Spleen (tissue), 7 donors: ENCODE data around the gene PDE4DIP.
"Not testable (repeated sequence)": the region's sequence is repeated elsewhere in the genome, so short reads cannot be mapped to it uniquely, and the experiment has no call there.

Source experiments
- CTCF ChIP-seq, 11 experiments: fragments of 200-600 bp in 7 of 11; fragments of 450-650 bp in 4 of 11; sonication (generic) in 4 of 11; IDR thresholded peaks in 8 of 11; conservative IDR thresholded peaks in 3 of 11; 1 replicate in 7 of 11; 2 replicates in 4 of 11; pipeline versions ENCODE4 v1.4.0 to v1.8.0; 2016 to 2021; ENCODE audit warnings: antibody characterized with exemption in 11 of 11, inconsistent platforms in 4 of 11, mild to moderate bottlenecking in 1 of 11
- POLR2AphosphoS5 ChIP-seq, 3 donors: sonication (generic); formaldehyde crosslinking; IDR thresholded peaks; one replicate each; pipeline ENCODE4 v1.5.1; 2017; ENCODE audit warnings: antibody characterized with exemption in 3 of 3
- donor health status: DM: no; HTN: no; CAD: no; lungs with moderate emphysema.
- donor health status: DM: no; HTN: no; CAD: no.
- donor health status: DM: no; HTN: no; CAD: no.

GRCh38 chr1:148845068-148845467 is 840 bp downstream of the PDE4DIP start:
- not testable (repeated sequence) for TF ChIP-seq POLR2AphosphoS5 (IDR thresholded peaks at IDR 0.05); CTCF (IDR thresholded peaks at IDR 0.05 in 8 of 11, conservative IDR thresholded peaks at IDR 0.05 in 3 of 11)
